Right ventricle myocardium inferior (tissue), 1 donor: Measurements from ENCODE around the gene ZMAT5. TPM values are rescaled to one million over a fixed set of nuclear protein-coding genes. Genes with fewer than 3 reads are reported as not detected.

Experiments used
- ATAC-seq: fragments of 200-7000 bp; cut with Tn5 transposase; one replicate; pipeline ENCODE4 v1.9.1; 2020; ENCODE audit warnings: mild to moderate bottlenecking, moderate library complexity
- DNase-seq: peaks from one replicate; pipeline ENCODE4 v3.0.0; 2021; ENCODE audit errors: missing footprints
- intact Hi-C: fragments of 100-400 bp; cut with DNase I; formaldehyde crosslinking; loops from one replicate; pipeline ENCODE4 v1.11.0; 2022
- total RNA-seq: library from RNA; stranded (reverse); fragmentation: NEBNext Ultra II Directional; extraction: Animal tissue kit (Norgen Biotek cat#: 25700); gene quantifications from one replicate; pipeline ENCODE4 v1.2.1, GENCODE V29; 2021
- donor health status: DM: no; HTN: yes; CAD: no; lungs with severe emphysema.

ZMAT5 gene
- total RNA-seq, 1 donor from 2014 or later = 21.7 TPM

- intact Hi-C loops = no loop called here
- DNase-seq (peak; percentile 42), ATAC-seq (no peak)
Observed at GRCh38 chr22:29738118-29738815, 28.5 kb downstream of the ZMAT5 start.

- peak; percentile 45 for ATAC-seq
- peak; percentile 60 for DNase-seq
- intact Hi-C loops = no loop called here
Observed at GRCh38 chr22:29737251-29738117, 29.3 kb downstream of the ZMAT5 start.

GRCh38 chr22:29735416-29735815 lies 31.4 kb downstream of the ZMAT5 start:
- ATAC-seq = no peak
- intact Hi-C loops = no loop called here
- DNase-seq = no peak

- ATAC-seq = no peak
- intact Hi-C loops = no loop called here
- DNase-seq = no peak
Observed at GRCh38 chr22:29734838-29735237, 32.0 kb downstream of the ZMAT5 start.

- intact Hi-C loops = no loop called here
- ATAC-seq (no peak), DNase-seq (no peak)
Observed at GRCh38 chr22:29734406-29734805, 32.4 kb downstream of the ZMAT5 start.

- DNase-seq (no peak), ATAC-seq (no peak)
- intact Hi-C loops = no loop called here
Observed at GRCh38 chr22:29733362-29734201, 33.2 kb downstream of the ZMAT5 start.

GRCh38 chr22:29732883-29733282 lies 33.9 kb downstream of the ZMAT5 start:
- no peak for DNase-seq
- ATAC-seq = no peak
- intact Hi-C loops = no loop called here

GRCh38 chr22:29731058-29731850 lies 35.6 kb downstream of the ZMAT5 start:
- no peak for ATAC-seq
- no peak for DNase-seq
- intact Hi-C loops = no loop called here

- no peak for ATAC-seq
- intact Hi-C loops = no loop called here
- no peak for DNase-seq
Observed at GRCh38 chr22:29729161-29729560, 37.6 kb downstream of the ZMAT5 start.

- DNase-seq (peak; percentile 80), ATAC-seq (peak; percentile 58)
- intact Hi-C loops = no loop called here
Observed at GRCh38 chr22:29727131-29727523, 39.7 kb downstream of the ZMAT5 start.

- intact Hi-C loops = no loop called here
- DNase-seq (no peak), ATAC-seq (no peak)
Observed at GRCh38 chr22:29726512-29727130, 40.2 kb downstream of the ZMAT5 start.

- intact Hi-C loops = no loop called here
- ATAC-seq (no peak), DNase-seq (no peak)
Observed at GRCh38 chr22:29726106-29726505, 40.7 kb downstream of the ZMAT5 start.

- intact Hi-C loops = no loop called here
- DNase-seq = no peak
- no peak for ATAC-seq
Observed at GRCh38 chr22:29724843-29725242, 42.0 kb downstream of the ZMAT5 start.

- DNase-seq (no peak), ATAC-seq (no peak)
- intact Hi-C loops = no loop called here
Observed at GRCh38 chr22:29723766-29724165, 43.0 kb downstream of the ZMAT5 start.

GRCh38 chr22:29722587-29722986 lies 44.2 kb downstream of the ZMAT5 start:
- intact Hi-C loops = no loop called here
- DNase-seq (no peak), ATAC-seq (no peak)

GRCh38 chr22:29722151-29722550 lies 44.7 kb downstream of the ZMAT5 start:
- ATAC-seq (no peak), DNase-seq (no peak)
- intact Hi-C loops = no loop called here

GRCh38 chr22:29720811-29721323 lies 45.9 kb downstream of the ZMAT5 start:
- intact Hi-C loops = no loop called here
- DNase-seq (no peak), ATAC-seq (no peak)
